Suprapubic skin (tissue), 4 donors: ENCODE data around the gene RNF166. TPM values are rescaled to one million over a fixed set of nuclear protein-coding genes. Genes with fewer than 3 reads are reported as not detected.

Experiments used
- DNase-seq, 2 donors: peaks; one replicate each; pipeline ENCODE4 v3.0.0-alpha.2; 2019; ENCODE audit warnings: low spot score in 2 of 2
- H3K27ac ChIP-seq: fragments of 200-600 bp; sonication (generic); one replicate; pipeline ENCODE4 v1.5.1; 2019
- H3K27me3 ChIP-seq: fragments of 200-600 bp; sonication (generic); one replicate; pipeline ENCODE4 v1.5.1; 2019
- H3K36me3 ChIP-seq: fragments of 200-600 bp; sonication (generic); one replicate; pipeline ENCODE4 v1.5.1; 2019
- H3K4me1 ChIP-seq: fragments of 200-600 bp; sonication (generic); one replicate; pipeline ENCODE4 v1.5.1; 2019
- H3K4me3 ChIP-seq: fragments of 200-600 bp; sonication (generic); one replicate; pipeline ENCODE4 v1.5.1; 2019; ENCODE audit warnings: mild to moderate bottlenecking
- H3K9me3 ChIP-seq: fragments of 200-600 bp; sonication (generic); one replicate; pipeline ENCODE4 v1.5.1; 2019
- EP300 ChIP-seq: sonication (generic); formaldehyde crosslinking; IDR thresholded peaks from one replicate; pipeline ENCODE4 v1.6.1; 2017; ENCODE audit warnings: antibody characterized with exemption
- POLR2A ChIP-seq, 2 donors: fragments of 450-650 bp; IDR thresholded peaks; one replicate each; pipeline ENCODE4 v1.6.1; 2017; ENCODE audit warnings: antibody characterized with exemption in 2 of 2, mild to moderate bottlenecking in 2 of 2, moderate library complexity in 2 of 2
- POLR2AphosphoS5 ChIP-seq, 3 donors: sonication (generic); formaldehyde crosslinking; IDR thresholded peaks; one replicate each; pipeline ENCODE4 v1.6.1; 2017; ENCODE audit warnings: antibody characterized with exemption in 3 of 3
- WGBS: methylation state at CpG from one replicate; pipeline ENCODE4 v1.1.5; 2018; 5-methylcytosine and 5-hydroxymethylcytosine counted together
- total RNA-seq, 4 donors: library from RNA; depleted of rRNA; stranded (reverse); fragments of >200 nt; gene quantifications; one replicate each; pipeline ENCODE4 v1.1.0, GENCODE V29; 2016
- TF ChIP-seq, protein P1 (sequence below), 2 donors: fragments of 200-600 bp in 1 of 2; fragments of 450-650 bp in 1 of 2; sonication (generic) in 1 of 2; IDR thresholded peaks; one replicate each; pipeline ENCODE4 v1.5.1; 2016 to 2019; ENCODE audit warnings: antibody characterized with exemption in 2 of 2, mild to moderate bottlenecking in 1 of 2, moderate library complexity in 1 of 2

RNF166 gene
- total RNA-seq, 4 donors from 2014 or later = 12.4 to 15.8 (median 14.6) TPM

DNA sequence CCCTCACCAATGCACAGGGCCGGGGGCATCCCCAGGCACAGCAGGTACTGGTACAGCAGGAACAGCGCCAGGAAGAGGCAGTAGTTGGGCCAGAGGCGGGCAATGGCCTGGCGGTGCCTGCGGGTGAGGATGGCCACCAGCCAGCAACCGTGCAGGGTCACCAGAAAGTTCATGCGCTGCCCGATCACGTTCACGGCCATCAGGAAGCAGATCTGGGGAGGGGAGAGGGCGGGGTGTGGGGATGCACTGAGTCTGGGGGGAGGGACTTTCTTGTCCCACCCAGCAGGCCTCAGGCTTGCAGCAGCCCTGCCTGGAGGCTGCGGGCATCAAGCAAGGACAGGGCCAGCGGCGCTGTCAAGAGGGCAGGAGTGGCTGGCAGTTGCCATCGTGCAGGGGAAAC, 25.5 kb upstream of the RNF166 start:
- H3K27ac ChIP-seq = no peak overlapping the region
- DNase-seq = no peak
- TF ChIP-seq, protein P1, sequence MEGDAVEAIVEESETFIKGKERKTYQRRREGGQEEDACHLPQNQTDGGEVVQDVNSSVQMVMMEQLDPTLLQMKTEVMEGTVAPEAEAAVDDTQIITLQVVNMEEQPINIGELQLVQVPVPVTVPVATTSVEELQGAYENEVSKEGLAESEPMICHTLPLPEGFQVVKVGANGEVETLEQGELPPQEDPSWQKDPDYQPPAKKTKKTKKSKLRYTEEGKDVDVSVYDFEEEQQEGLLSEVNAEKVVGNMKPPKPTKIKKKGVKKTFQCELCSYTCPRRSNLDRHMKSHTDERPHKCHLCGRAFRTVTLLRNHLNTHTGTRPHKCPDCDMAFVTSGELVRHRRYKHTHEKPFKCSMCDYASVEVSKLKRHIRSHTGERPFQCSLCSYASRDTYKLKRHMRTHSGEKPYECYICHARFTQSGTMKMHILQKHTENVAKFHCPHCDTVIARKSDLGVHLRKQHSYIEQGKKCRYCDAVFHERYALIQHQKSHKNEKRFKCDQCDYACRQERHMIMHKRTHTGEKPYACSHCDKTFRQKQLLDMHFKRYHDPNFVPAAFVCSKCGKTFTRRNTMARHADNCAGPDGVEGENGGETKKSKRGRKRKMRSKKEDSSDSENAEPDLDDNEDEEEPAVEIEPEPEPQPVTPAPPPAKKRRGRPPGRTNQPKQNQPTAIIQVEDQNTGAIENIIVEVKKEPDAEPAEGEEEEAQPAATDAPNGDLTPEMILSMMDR (IDR thresholded peaks at IDR 0.05) = no peak
- TF ChIP-seq EP300 (no peak), POLR2A (IDR thresholded peaks at IDR 0.05) (no peak), POLR2AphosphoS5 (IDR thresholded peaks at IDR 0.05) (no peak)
- WGBS = 75% methylated on average over 14 of the region's 15 CpGs
- H3K27me3 ChIP-seq = no peaks in the 10 kb centered on the region
- no peak overlapping the region for H3K4me3 ChIP-seq
- peaks cover 80% of the 10 kb centered on the region for H3K36me3 ChIP-seq
- H3K9me3 ChIP-seq = no peaks in the 10 kb centered on the region
- H3K4me1 ChIP-seq = no peaks in the 10 kb centered on the region

DNA sequence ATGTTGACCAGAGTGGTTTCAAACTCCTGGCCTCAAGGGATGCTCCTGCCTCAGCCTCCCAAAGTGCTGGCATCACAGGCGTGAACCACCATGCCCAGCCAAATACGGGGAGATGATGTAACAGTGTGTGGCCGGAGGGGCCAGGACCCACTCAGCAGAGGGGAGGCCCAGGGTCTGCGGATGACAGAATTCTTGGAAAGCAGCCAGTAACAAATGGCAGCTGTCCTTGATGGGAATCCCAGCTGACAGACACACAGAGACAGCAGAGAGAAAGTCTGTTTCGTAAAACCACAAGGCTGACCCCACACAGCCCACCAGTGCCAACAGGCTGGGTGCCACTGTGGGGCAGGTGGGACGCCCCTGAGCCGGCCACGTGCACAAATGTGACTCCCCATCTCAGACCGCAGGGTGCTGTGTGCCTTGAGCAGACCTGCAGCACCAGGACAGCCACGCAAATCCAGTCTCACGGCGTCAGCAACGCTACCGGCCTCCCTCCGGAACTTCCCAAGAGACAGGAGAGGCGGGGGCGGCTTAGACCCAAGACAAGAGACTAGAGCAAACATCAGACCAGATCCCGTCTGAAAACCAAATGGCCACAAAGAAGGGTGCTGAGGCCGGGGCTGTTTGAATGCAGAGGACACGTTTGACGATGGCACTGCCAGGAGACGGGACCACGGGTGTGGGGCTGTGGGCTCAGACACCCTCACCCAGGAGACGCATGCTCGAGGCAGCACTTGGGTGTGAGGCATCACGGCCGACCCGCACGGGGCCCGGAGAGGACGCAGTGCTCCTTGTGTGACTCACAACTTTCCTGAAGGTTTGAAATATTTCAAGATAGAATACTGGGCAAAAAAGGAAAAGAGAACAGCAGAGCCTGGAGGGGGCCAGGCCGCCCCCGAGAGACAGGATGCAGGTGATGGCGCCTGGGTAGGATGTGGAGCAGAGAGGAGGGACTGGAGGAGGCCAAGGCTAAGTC, 24.7 kb upstream of the RNF166 start:
- Histone ChIP-seq H3K4me3 (no peak overlapping the region), H3K36me3 (peaks cover 80% of the 10 kb centered on the region), H3K27me3 (no peaks in the 10 kb centered on the region), H3K9me3 (no peaks in the 10 kb centered on the region), H3K27ac (no peak overlapping the region), H3K4me1 (no peaks in the 10 kb centered on the region)
- TF ChIP-seq, protein P1 (IDR thresholded peaks at IDR 0.05) = no peak
- TF ChIP-seq POLR2AphosphoS5 (IDR thresholded peaks at IDR 0.05) = no peak
- no peak for TF ChIP-seq POLR2A (IDR thresholded peaks at IDR 0.05)
- no peak for TF ChIP-seq EP300
- 90% methylated on average over 27 of the region's 34 CpGs for WGBS
- DNase-seq = no peak

DNA sequence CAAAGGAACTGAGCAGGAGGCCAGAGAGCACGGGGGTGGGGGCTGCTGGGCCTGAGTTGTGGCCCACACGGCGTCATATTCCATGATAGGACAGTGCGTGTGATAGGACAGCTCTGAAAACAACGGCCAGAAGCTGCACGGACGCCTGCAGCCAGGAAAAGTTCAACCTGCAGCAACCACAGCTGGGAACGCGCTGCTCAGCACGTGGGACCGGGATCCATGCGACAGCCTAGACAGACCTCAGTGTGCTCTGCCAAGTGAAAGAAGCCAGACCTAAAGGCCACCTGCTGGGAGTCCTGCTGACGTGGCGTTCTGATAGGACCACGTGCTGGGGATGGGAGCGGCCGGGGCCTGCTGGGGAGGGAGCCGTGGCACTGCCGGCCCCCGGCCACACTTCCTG, 21.7 kb upstream of the RNF166 start:
- no peaks in the 10 kb centered on the region for H3K4me1 ChIP-seq
- DNase-seq = no peak
- no peak overlapping the region for H3K27ac ChIP-seq
- TF ChIP-seq EP300 (no peak), POLR2A (IDR thresholded peaks at IDR 0.05) (no peak), POLR2AphosphoS5 (IDR thresholded peaks at IDR 0.05) (no peak)
- TF ChIP-seq, protein P1 (IDR thresholded peaks at IDR 0.05) = no peak
- no peaks in the 10 kb centered on the region for H3K9me3 ChIP-seq
- H3K36me3 ChIP-seq = peaks cover 78% of the 10 kb centered on the region
- no peaks in the 10 kb centered on the region for H3K27me3 ChIP-seq
- WGBS = 83% methylated on average over 20 of the region's 20 CpGs
- no peak overlapping the region for H3K4me3 ChIP-seq

DNA sequence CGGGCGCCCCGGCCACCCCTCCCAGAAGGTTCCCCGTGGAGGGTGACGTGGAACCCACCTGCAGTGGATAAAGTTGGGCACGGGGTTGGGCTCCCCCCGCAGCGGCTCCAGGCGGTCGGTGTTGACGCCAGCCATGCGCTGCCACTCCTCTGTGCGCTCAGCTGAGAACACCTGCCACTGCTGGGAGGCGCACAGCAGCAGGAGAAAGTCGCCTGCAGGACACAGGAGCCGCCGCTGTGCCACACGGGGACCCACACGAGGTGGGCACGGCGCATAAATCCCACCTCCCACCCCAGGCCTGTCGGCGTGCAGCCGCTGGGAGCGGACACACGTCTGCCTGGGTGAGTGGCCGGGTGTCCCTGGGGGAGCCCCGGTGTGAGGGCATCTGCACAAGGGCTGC, 20.8 kb upstream of the RNF166 start:
- Histone ChIP-seq H3K27ac (no peak overlapping the region), H3K36me3 (peaks cover 78% of the 10 kb centered on the region), H3K27me3 (no peaks in the 10 kb centered on the region), H3K4me1 (no peaks in the 10 kb centered on the region), H3K9me3 (no peaks in the 10 kb centered on the region), H3K4me3 (no peak overlapping the region)
- no peak for DNase-seq
- TF ChIP-seq, protein P1 (IDR thresholded peaks at IDR 0.05) = no peak
- TF ChIP-seq POLR2A (IDR thresholded peaks at IDR 0.05) (no peak), EP300 (no peak), POLR2AphosphoS5 (IDR thresholded peaks at IDR 0.05) (no peak)
- WGBS = 98% methylated on average over 12 of the region's 28 CpGs

DNA sequence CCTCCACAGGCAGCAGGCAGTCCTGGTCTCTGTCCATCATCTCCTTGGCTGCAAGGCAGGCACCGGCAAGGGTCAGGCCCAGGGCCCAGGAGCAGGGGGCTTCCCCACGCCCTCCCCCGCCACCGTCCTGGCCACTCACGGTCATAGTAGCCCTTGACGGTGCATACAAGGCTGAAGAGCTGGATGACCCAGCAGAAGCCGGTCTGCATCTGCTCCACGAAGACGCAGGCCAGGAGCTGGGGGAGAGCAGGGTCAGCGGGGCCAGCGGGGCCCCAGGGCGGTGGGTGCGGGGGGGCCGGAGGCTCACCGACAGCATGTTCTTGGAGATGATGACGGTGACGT, 20.2 kb upstream of the RNF166 start:
- no peak overlapping the region for H3K4me3 ChIP-seq
- no peaks in the 10 kb centered on the region for H3K9me3 ChIP-seq
- WGBS = 92% methylated on average over 8 of the region's 17 CpGs
- H3K36me3 ChIP-seq = peaks cover 78% of the 10 kb centered on the region
- TF ChIP-seq POLR2AphosphoS5 (IDR thresholded peaks at IDR 0.05) = no peak
- no peak for TF ChIP-seq EP300
- TF ChIP-seq POLR2A (IDR thresholded peaks at IDR 0.05) = no peak
- TF ChIP-seq, protein P1 (IDR thresholded peaks at IDR 0.05) = no peak
- no peaks in the 10 kb centered on the region for H3K4me1 ChIP-seq
- H3K27me3 ChIP-seq = no peaks in the 10 kb centered on the region
- no peak for DNase-seq
- no peak overlapping the region for H3K27ac ChIP-seq
